HFF-Myc (cell line): ENCODE results near the gene ZFHX3.

Source experiments
- DNase-seq: peaks from one replicate; pipeline ENCODE4 v3.0.0-alpha.2; 2011; ENCODE audit warnings: low read depth; ENCODE audit errors: extremely low read depth
- H3K4me3 ChIP-seq: replicated peaks from 2 replicates; pipeline ENCODE4 v1.5.1; 2011; ENCODE audit warnings: low read depth, mild to moderate bottlenecking, control low read depth, low read length
- CTCF ChIP-seq: IDR thresholded peaks from 2 replicates; pipeline ENCODE4 v1.5.1; 2012; ENCODE audit warnings: mild to moderate bottlenecking, low read depth, low read length, control low read depth; ENCODE audit errors: missing control alignments

The ZFHX3 gene

GRCh38 chr16:73047536-73048291, at the start of gene ZFHX3:
Gene ZFHX3, minus strand, starts transcription at chr16:73048128. Its CDS starts 87,983 bp downstream, at chr16:72960145.
- no peak for DNase-seq
- TF ChIP-seq CTCF: no peak
- peak within 1 kb of the TSS; percentile 65 for H3K4me3 ChIP-seq

- DNase-seq: no peak
- no peak overlapping the region for H3K4me3 ChIP-seq
- TF ChIP-seq CTCF: no peak
These were observed 48.6 kb upstream of the ZFHX3 start for GRCh38 chr16:73096510-73096909.

GRCh38 chr16:73095885-73096421, 48.0 kb upstream of the ZFHX3 start:
- no peak overlapping the region for H3K4me3 ChIP-seq
- no peak for TF ChIP-seq CTCF
- DNase-seq: no peak

- TF ChIP-seq CTCF: no peak
- DNase-seq: no peak
- no peak overlapping the region for H3K4me3 ChIP-seq
These were observed 47.4 kb upstream of the ZFHX3 start for GRCh38 chr16:73095142-73095820.

- H3K4me3 ChIP-seq: no peak overlapping the region
- TF ChIP-seq CTCF: no peak
- DNase-seq: no peak
These were observed 46.4 kb upstream of the ZFHX3 start for GRCh38 chr16:73094371-73094770.

GRCh38 chr16:73093146-73094144, 45.5 kb upstream of the ZFHX3 start:
- TF ChIP-seq CTCF: no peak
- DNase-seq: no peak
- H3K4me3 ChIP-seq: no peak overlapping the region
